GM23248 (cell line): ENCODE results near the gene MXD3. TPM values are rescaled to one million over a fixed set of nuclear protein-coding genes. Genes with fewer than 3 reads are reported as not detected.

Experiments used
- DNase-seq: peaks from one replicate; pipeline ENCODE4 v3.0.0-alpha.2; 2015
- H2AFZ ChIP-seq: fragments of 200-600 bp; sonication (generic); 2 replicates; pipeline ENCODE4 v1.6.1; 2016; ENCODE audit warnings: antibody characterized with exemption
- H3F3A ChIP-seq: fragments of 200-600 bp; sonication (generic); 2 replicates; pipeline ENCODE4 v1.6.1; 2016; ENCODE audit warnings: mild to moderate bottlenecking, antibody characterized with exemption, mixed run types; ENCODE audit not compliant: insufficient read depth
- H3K27ac ChIP-seq: fragments of 200-600 bp; sonication (generic); 2 replicates; pipeline ENCODE4 v1.5.1; 2016; ENCODE audit warnings: mild to moderate bottlenecking
- H3K27me3 ChIP-seq: fragments of 200-600 bp; sonication (generic); replicated peaks from 2 replicates; pipeline ENCODE4 v1.6.1; 2016; ENCODE audit warnings: mild to moderate bottlenecking; ENCODE audit not compliant: insufficient read depth
- H3K36me3 ChIP-seq: fragments of 200-600 bp; sonication (generic); 2 replicates; pipeline ENCODE4 v1.6.1; 2016; ENCODE audit warnings: low read depth, mild to moderate bottlenecking
- H3K4me1 ChIP-seq: fragments of 200-600 bp; sonication (generic); 2 replicates; pipeline ENCODE4 v1.6.1; 2016; ENCODE audit warnings: mild to moderate bottlenecking; ENCODE audit not compliant: insufficient read depth
- H3K4me2 ChIP-seq: fragments of 200-600 bp; sonication (generic); one replicate; pipeline ENCODE4 v1.6.1; 2016; ENCODE audit warnings: mild to moderate bottlenecking; ENCODE audit not compliant: unreplicated experiment
- H3K4me3 ChIP-seq: fragments of 200-600 bp; sonication (generic); 2 replicates; pipeline ENCODE4 v1.5.1; 2016; ENCODE audit warnings: mild to moderate bottlenecking
- H3K79me2 ChIP-seq: fragments of 200-600 bp; sonication (generic); 2 replicates; pipeline ENCODE4 v1.6.1; 2016; ENCODE audit warnings: mild to moderate bottlenecking; ENCODE audit not compliant: insufficient read depth
- H3K9ac ChIP-seq: fragments of 200-600 bp; sonication (generic); 2 replicates; pipeline ENCODE4 v1.6.1; 2016; ENCODE audit warnings: mild to moderate bottlenecking
- H3K9me2 ChIP-seq: fragments of 200-600 bp; sonication (generic); 2 replicates; pipeline ENCODE4 v1.6.1; 2016; ENCODE audit warnings: mixed run types, mild to moderate bottlenecking, moderate library complexity; ENCODE audit not compliant: insufficient read depth
- H3K9me3 ChIP-seq: fragments of 200-600 bp; sonication (generic); one replicate; pipeline ENCODE4 v1.6.1; 2017; ENCODE audit warnings: low read depth
- H4K20me1 ChIP-seq: fragments of 200-600 bp; sonication (generic); 2 replicates; pipeline ENCODE4 v1.6.0; 2016; ENCODE audit not compliant: insufficient read depth
- EZH2 ChIP-seq: fragments of 200-600 bp; sonication (generic); IDR thresholded peaks from 2 replicates; pipeline ENCODE4 v1.6.1; 2018; ENCODE audit warnings: antibody characterized with exemption, mild to moderate bottlenecking; ENCODE audit not compliant: insufficient read depth, poor library complexity, severe bottlenecking
- EZH2phosphoT487 ChIP-seq: fragments of 200-600 bp; sonication (generic); IDR thresholded peaks from 2 replicates; pipeline ENCODE4 v1.6.1; 2018; ENCODE audit warnings: antibody characterized with exemption, moderate library complexity, mild to moderate bottlenecking, low read depth; ENCODE audit not compliant: insufficient read depth
- WGBS, 2 experiments: methylation state at CpG; one replicate each; pipeline ENCODE4 v1.1.6; 2015 to 2017; ENCODE audit warnings: low lambda C conversion rate in 2 of 2, low coverage in 1 of 2; ENCODE audit errors: missing lambda C conversion rate in 2 of 2; 5-methylcytosine and 5-hydroxymethylcytosine counted together
- in situ Hi-C: fragments of 300-500 bp; cut with MboI; formaldehyde crosslinking; loops from 2 replicates; pipeline ENCODE4 v1.15.0; 2020
- polyA plus RNA-seq: library from polyadenylated mRNA; unstranded; fragments of >200 nt; fragmentation: Nextera tagmentation; extraction: Ambion mirVana; gene quantifications from 2 replicates; pipeline ENCODE4 v1.2.1, GENCODE V29; 2016
- total RNA-seq: library from RNA; depleted of rRNA; stranded (reverse); fragments of >200 nt; shearing (Covaris generic); gene quantifications from 2 replicates; pipeline ENCODE4 v1.2.3, GENCODE V29; 2014

MXD3 gene
- total and polyA plus RNA-seq, 2 experiments from 2014 or later = 6.5 to 7.8 TPM

GRCh38 chr5:177310757-177311391 is 824 bp downstream of the MXD3 start:
- no peaks in the 10 kb centered on the region for H4K20me1 ChIP-seq
- no peak overlapping the region for H3K27ac ChIP-seq
- peaks cover under 1% of the 10 kb centered on the region; the same call in 1 of the 2 replicates for H3F3A ChIP-seq
- peak; percentile 16 for DNase-seq
- no peaks in the 10 kb centered on the region for H3K9me2 ChIP-seq
- no peaks in the 10 kb centered on the region for H3K9me3 ChIP-seq
- peak overlapping the region; percentile 79 for H3K4me3 ChIP-seq
- peak overlapping the region; percentile 79 for H3K9ac ChIP-seq
- in situ Hi-C loops = no loop called here
- H3K79me2 ChIP-seq = peaks cover 35% of the 10 kb centered on the region
- H3K4me2 ChIP-seq = peak overlapping the region; percentile 98
- no peak for TF ChIP-seq EZH2
- no peak for TF ChIP-seq EZH2phosphoT487
- peaks cover 3% of the 10 kb centered on the region; the same call in 1 of the 2 replicates for H3K4me1 ChIP-seq
- WGBS, 2 experiments = 41 to 50% methylated on average over 11 to 16 of the region's 20 CpGs
- H3K36me3 ChIP-seq = no peaks in the 10 kb centered on the region; the same call in 1 of the 2 replicates
- H2AFZ ChIP-seq = no peak overlapping the region
- no peaks in the 10 kb centered on the region for H3K27me3 ChIP-seq

GRCh38 chr5:177310332-177310731 is 1.4 kb downstream of the MXD3 start:
- Histone ChIP-seq H3F3A (peaks cover 4% of the 10 kb centered on the region), H3K9me3 (no peaks in the 10 kb centered on the region), H3K4me3 (peak overlapping the region; percentile 79), H4K20me1 (no peaks in the 10 kb centered on the region), H3K79me2 (peaks cover 41% of the 10 kb centered on the region), H3K9me2 (no peaks in the 10 kb centered on the region), H3K4me1 (peaks cover 8% of the 10 kb centered on the region; the same call in 1 of the 2 replicates), H2AFZ (no peak overlapping the region), H3K4me2 (peak overlapping the region; percentile 65), H3K27me3 (no peaks in the 10 kb centered on the region), H3K27ac (no peak overlapping the region), H3K9ac (no peak overlapping the region), H3K36me3 (no peaks in the 10 kb centered on the region; the same call in 1 of the 2 replicates)
- TF ChIP-seq EZH2phosphoT487 (no peak), EZH2 (no peak)
- DNase-seq = no peak
- in situ Hi-C loops = no loop called here
- 87% methylated on average over 10 to 12 of the region's 13 CpGs for WGBS, 2 experiments

- no peaks in the 10 kb centered on the region for H4K20me1 ChIP-seq
- H3K4me2 ChIP-seq = no peak overlapping the region
- no peaks in the 10 kb centered on the region for H3K27me3 ChIP-seq
- H3K4me3 ChIP-seq = no peak overlapping the region
- peaks cover 6% of the 10 kb centered on the region for H3F3A ChIP-seq
- peaks cover 15% of the 10 kb centered on the region for H3K4me1 ChIP-seq
- no peak overlapping the region for H2AFZ ChIP-seq
- peak; percentile 72 for DNase-seq
- in situ Hi-C loops = no loop called here
- TF ChIP-seq EZH2phosphoT487 (no peak), EZH2 (no peak)
- WGBS, 2 experiments = 46 to 55% methylated on average over 10 of the region's 10 CpGs
- no peak overlapping the region for H3K9ac ChIP-seq
- H3K79me2 ChIP-seq = peaks cover 48% of the 10 kb centered on the region
- H3K27ac ChIP-seq = no peak overlapping the region
- no peaks in the 10 kb centered on the region; the same call in 1 of the 2 replicates for H3K36me3 ChIP-seq
- H3K9me2 ChIP-seq = no peaks in the 10 kb centered on the region
- H3K9me3 ChIP-seq = no peaks in the 10 kb centered on the region
Measured at GRCh38 chr5:177309351-177310191, 2.1 kb downstream of the MXD3 start.

GRCh38 chr5:177308740-177309139 is 3.0 kb downstream of the MXD3 start:
- no peaks in the 10 kb centered on the region; the same call in 1 of the 2 replicates for H3K36me3 ChIP-seq
- no peaks in the 10 kb centered on the region for H3K9me3 ChIP-seq
- no peak overlapping the region for H3K9ac ChIP-seq
- TF ChIP-seq EZH2 = no peak
- no peak for TF ChIP-seq EZH2phosphoT487
- H3K4me1 ChIP-seq = peaks cover 15% of the 10 kb centered on the region
- DNase-seq = no peak
- no peak overlapping the region for H3K4me3 ChIP-seq
- 83 to 87% methylated on average over 10 to 11 of the region's 11 CpGs for WGBS, 2 experiments
- no peaks in the 10 kb centered on the region for H4K20me1 ChIP-seq
- no peak overlapping the region for H3K4me2 ChIP-seq
- peaks cover 6% of the 10 kb centered on the region for H3F3A ChIP-seq
- no peaks in the 10 kb centered on the region for H3K27me3 ChIP-seq
- no peak overlapping the region for H3K27ac ChIP-seq
- peaks cover 56% of the 10 kb centered on the region for H3K79me2 ChIP-seq
- in situ Hi-C loops = no loop called here
- no peaks in the 10 kb centered on the region for H3K9me2 ChIP-seq
- no peak overlapping the region for H2AFZ ChIP-seq
